Mucosa of descending colon (tissue), 3 donors: ENCODE results near the gene ITGAV. TPM values are rescaled to one million over a fixed set of nuclear protein-coding genes. Genes with fewer than 3 reads are reported as not detected.

Experiments used
- ATAC-seq: fragments of 200-7000 bp; cut with Tn5 transposase; one replicate; pipeline ENCODE4 v1.9.1; 2020; ENCODE audit warnings: mild to moderate bottlenecking, moderate library complexity
- DNase-seq, 3 donors: peaks; one replicate each; pipeline ENCODE4 v3.0.0-alpha.2; 2020
- H3K36me3 ChIP-seq: fragments of 200-600 bp; one replicate; pipeline ENCODE4 v1.8.0; 2021; ENCODE audit warnings: low read depth, mild to moderate bottlenecking
- H3K4me1 ChIP-seq: fragments of 200-600 bp; one replicate; pipeline ENCODE4 v1.8.0; 2021; ENCODE audit warnings: low read depth, mild to moderate bottlenecking
- H3K4me3 ChIP-seq: fragments of 200-600 bp; one replicate; pipeline ENCODE4 v1.8.0; 2021; ENCODE audit warnings: mild to moderate bottlenecking
- H3K9me3 ChIP-seq: fragments of 200-600 bp; one replicate; pipeline ENCODE4 v1.8.0; 2021; ENCODE audit warnings: mild to moderate bottlenecking
- CTCF ChIP-seq: fragments of 200-600 bp; IDR thresholded peaks from one replicate; pipeline ENCODE4 v1.8.0; 2022; ENCODE audit warnings: antibody characterized with exemption, mild to moderate bottlenecking
- intact Hi-C, 2 donors: fragments of 100-400 bp; cut with DNase I in 1 of 2; cut with micrococcal nuclease in 1 of 2; formaldehyde crosslinking; loops; one replicate each; pipeline versions ENCODE4 v1.11.0 to v1.11.1; 2022; cut with DNase I, micrococcal nuclease
- total RNA-seq, 3 donors: library from RNA; stranded (reverse); fragmentation: NEBNext Ultra II Directional in 2 of 3; extraction: Animal tissue kit (Norgen Biotek cat#: 25700) in 2 of 3; gene quantifications; one replicate each; pipeline versions ENCODE4 v1.2.1 to v1.2.4, GENCODE V29; 2021 to 2023
- donor health status: DM: no; HTN: no; CAD: no; lungs with moderate emphysema.
- donor health status: DM: no; HTN: no; CAD: no.
- donor health status: DM: no; HTN: yes; CAD: no.

The ITGAV gene
- total RNA-seq, 3 donors from 2014 or later, result 41.0 to 62.8 (median 47.2) TPM

DNA sequence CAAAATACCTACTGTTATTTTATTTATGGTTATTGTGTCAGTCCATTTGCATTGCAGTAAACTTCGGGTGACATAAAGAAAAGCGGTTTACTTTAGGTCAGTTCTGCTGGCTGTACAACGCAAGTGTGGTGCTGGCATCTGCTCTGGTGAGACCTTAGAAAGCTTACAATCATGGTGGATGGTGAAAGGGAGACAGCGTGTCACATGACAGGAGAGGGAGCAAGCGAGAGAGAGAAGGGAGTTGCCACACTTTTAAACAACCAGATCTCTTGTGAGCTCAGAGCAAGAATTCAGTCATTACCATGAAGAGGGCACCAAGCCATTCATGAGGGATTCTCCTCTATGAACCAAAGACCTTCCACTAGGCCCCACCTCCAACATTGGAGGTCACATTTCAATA lies 102.0 kb downstream of the ITGAV start:
- H3K36me3 ChIP-seq, result no peaks in the 10 kb centered on the region
- no peaks in the 10 kb centered on the region for H3K4me1 ChIP-seq
- no peak for DNase-seq
- no peak overlapping the region for H3K4me3 ChIP-seq
- intact Hi-C loops, result no loop called here
- ATAC-seq, result no peak
- H3K9me3 ChIP-seq, result peaks cover 8% of the 10 kb centered on the region
- no peak for TF ChIP-seq CTCF

DNA sequence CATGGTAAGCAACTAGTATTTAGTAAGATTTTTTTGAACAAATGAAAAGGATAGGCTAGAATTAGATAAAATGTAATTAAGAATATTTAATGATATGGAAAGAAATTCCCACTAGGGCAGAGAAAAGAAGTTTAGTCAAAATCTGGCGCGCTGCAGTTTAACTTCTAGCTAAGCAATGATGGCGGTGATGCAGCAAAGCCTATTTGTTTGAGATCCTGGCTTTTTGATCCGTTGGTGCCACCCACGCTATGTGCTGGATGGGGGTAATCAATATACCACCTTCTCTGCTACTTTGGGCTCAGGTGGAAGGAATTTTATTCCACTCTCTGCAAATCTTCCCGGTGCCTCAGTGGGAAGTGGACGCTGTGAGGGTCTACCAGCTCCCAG lies 103.6 kb downstream of the ITGAV start:
- Histone ChIP-seq H3K36me3 (no peaks in the 10 kb centered on the region), H3K9me3 (no peaks in the 10 kb centered on the region), H3K4me1 (no peaks in the 10 kb centered on the region), H3K4me3 (no peak overlapping the region)
- no peak for DNase-seq
- no peak for TF ChIP-seq CTCF
- no peak for ATAC-seq
- intact Hi-C loops, result no loop called here

GRCh38 chr2:186695081-186695756 lies 105.4 kb downstream of the ITGAV start:
- no peaks in the 10 kb centered on the region for H3K4me1 ChIP-seq
- intact Hi-C loops, result no loop called here
- ATAC-seq, result no peak
- DNase-seq, result no peak
- H3K9me3 ChIP-seq, result no peaks in the 10 kb centered on the region
- no peak for TF ChIP-seq CTCF
- H3K36me3 ChIP-seq, result no peaks in the 10 kb centered on the region
- no peak overlapping the region for H3K4me3 ChIP-seq

DNA sequence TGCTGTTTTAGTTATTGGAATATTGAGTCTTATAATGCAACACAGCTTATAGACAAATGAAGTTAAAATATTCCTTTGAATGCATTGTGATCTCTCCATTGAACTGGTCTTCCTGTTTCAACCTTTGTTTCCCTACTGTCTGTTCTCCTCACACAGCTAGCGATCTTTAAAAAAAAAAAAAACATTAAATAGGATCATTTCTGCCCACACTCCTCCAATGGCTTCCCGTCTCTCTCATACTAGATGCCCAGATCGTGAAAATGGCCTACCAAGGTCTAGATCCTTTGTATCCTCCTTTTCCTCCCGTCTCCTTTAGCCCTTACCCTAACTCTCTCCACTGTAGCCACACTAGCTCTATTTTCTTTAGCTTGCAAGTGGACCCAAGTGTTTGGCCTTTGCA lies 106.4 kb downstream of the ITGAV start:
- ATAC-seq (no peak), DNase-seq (no peak)
- Histone ChIP-seq H3K9me3 (no peaks in the 10 kb centered on the region), H3K4me1 (no peaks in the 10 kb centered on the region), H3K36me3 (no peaks in the 10 kb centered on the region), H3K4me3 (no peak overlapping the region)
- no peak for TF ChIP-seq CTCF
- intact Hi-C loops, result no loop called here

- TF ChIP-seq CTCF, result no peak
- no peaks in the 10 kb centered on the region for H3K4me1 ChIP-seq
- H3K4me3 ChIP-seq, result no peak overlapping the region
- DNase-seq, result no peak
- no peaks in the 10 kb centered on the region for H3K9me3 ChIP-seq
- ATAC-seq, result no peak
- intact Hi-C loops, result no loop called here
- no peaks in the 10 kb centered on the region for H3K36me3 ChIP-seq
Observed at GRCh38 chr2:186696804-186697203, 106.9 kb downstream of the ITGAV start.

- Histone ChIP-seq H3K36me3 (no peaks in the 10 kb centered on the region), H3K4me3 (no peak overlapping the region), H3K9me3 (no peaks in the 10 kb centered on the region), H3K4me1 (no peaks in the 10 kb centered on the region)
- no peak for TF ChIP-seq CTCF
- ATAC-seq, result no peak
- no peak for DNase-seq
- intact Hi-C loops, result no loop called here
Observed at GRCh38 chr2:186697536-186697935, 107.7 kb downstream of the ITGAV start.
